Fibroblast of villous mesenchyme (primary cell): ENCODE data around the gene RHOBTB3. TPM values are rescaled to one million over a fixed set of nuclear protein-coding genes. Genes with fewer than 3 reads are reported as not detected.
A peak's percentile ranks its signal among the peaks of the same experiment; 100 is the strongest.
"Not testable (repeated sequence)": the region's sequence is repeated elsewhere in the genome, so short reads cannot be mapped to it uniquely, and the experiment has no call there.

Experiments
- DNase-seq: peaks from one replicate; pipeline ENCODE4 v3.0.0-alpha.2; 2010; ENCODE audit warnings: low read depth
- H3K4me3 ChIP-seq: 2 replicates; pipeline ENCODE4 v1.5.1; 2011; ENCODE audit warnings: low read depth, mild to moderate bottlenecking, low read length
- CTCF ChIP-seq: IDR thresholded peaks from 2 replicates; pipeline ENCODE4 v1.5.1; 2012; ENCODE audit warnings: low read depth, mild to moderate bottlenecking, low read length; ENCODE audit not compliant: insufficient read depth
- total RNA-seq: library from RNA; depleted of rRNA; stranded (reverse); fragments of >200 nt; gene quantifications from 2 replicates; pipeline ENCODE4 v1.2.3, GENCODE V29; 2012

RHOBTB3 gene
- total RNA-seq, 1 donor: 720 TPM

GRCh38 chr5:95812074-95812471, 80.9 kb downstream of the RHOBTB3 start:
- peak; percentile 92 for DNase-seq
- no peak for TF ChIP-seq CTCF

GRCh38 chr5:95813035-95813434, 81.9 kb downstream of the RHOBTB3 start:
- H3K4me3 ChIP-seq, DNase-seq: not testable (repeated sequence)

More at GRCh38 chr5:95812074-95812471, 80.9 kb downstream of the RHOBTB3 start:
- no peak overlapping the region for H3K4me3 ChIP-seq

DNA sequence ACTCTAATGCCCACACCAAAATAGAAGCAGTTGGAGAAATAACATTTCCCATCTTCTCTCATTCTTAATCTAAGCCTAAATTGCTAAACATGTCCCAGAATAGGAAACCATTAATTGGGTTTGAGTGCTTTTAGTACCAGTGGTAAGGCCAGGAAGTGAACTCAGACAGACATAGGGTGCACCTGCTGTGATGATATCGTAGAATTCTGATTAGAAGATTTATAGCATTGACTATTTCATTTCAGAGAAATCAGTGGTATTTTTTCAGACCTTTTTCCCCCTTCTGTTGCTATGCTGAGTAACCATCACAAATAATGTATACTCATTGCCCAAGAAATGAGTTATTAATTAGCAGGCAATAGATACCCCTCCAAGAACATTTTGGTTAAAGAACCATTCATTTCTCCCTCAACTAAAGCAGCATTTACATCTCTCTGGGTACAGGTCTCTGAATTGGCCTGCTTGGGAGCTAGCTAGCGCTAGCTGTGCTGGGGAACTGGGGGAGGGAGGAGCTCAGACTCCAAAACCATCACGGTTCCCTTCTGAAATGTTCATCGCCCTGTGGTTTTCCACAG, 84.1 kb downstream of the RHOBTB3 start:
- no peak for DNase-seq
- TF ChIP-seq CTCF: no peak
- no peak overlapping the region for H3K4me3 ChIP-seq

DNA sequence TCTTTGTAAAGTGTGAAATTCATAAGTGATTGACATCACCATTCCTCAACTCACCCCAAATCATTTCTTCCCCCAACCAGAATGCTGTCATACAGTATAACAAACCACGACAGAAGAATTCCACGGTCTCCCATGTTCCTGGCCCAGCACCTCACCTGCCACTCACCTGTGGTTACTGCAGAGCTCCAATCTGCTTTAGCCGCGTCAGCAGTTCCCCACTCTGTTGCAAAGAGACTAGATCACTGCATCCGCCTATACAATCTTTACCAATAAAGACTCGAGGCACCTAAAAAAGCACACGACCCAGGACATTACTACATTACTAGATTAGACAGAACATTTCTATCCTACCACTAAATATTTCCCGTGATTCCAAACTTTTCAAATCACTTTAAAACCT, 85.2 kb downstream of the RHOBTB3 start:
- no peak overlapping the region for H3K4me3 ChIP-seq
- no peak for DNase-seq
- no peak for TF ChIP-seq CTCF

DNA sequence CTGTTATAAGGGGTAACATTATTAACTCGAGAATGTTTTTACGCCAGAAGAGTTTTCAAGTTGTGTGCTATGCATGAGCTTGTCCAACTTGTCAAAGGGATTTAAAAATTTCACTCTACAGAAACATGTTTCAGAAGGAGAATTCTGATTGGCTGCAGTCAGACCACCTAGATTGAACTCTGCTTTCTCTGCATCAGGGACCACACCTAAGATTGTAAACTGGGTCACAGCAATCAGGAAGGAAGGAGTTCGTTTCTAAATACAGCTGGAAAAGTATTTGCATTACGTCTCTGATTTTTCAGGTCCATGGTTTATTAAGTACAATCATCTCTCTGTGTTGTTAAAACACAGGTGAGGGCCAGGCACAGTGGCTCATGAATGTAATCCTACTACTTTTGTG, 85.6 kb downstream of the RHOBTB3 start:
- H3K4me3 ChIP-seq: no peak overlapping the region
- DNase-seq: no peak
- no peak for TF ChIP-seq CTCF

DNA sequence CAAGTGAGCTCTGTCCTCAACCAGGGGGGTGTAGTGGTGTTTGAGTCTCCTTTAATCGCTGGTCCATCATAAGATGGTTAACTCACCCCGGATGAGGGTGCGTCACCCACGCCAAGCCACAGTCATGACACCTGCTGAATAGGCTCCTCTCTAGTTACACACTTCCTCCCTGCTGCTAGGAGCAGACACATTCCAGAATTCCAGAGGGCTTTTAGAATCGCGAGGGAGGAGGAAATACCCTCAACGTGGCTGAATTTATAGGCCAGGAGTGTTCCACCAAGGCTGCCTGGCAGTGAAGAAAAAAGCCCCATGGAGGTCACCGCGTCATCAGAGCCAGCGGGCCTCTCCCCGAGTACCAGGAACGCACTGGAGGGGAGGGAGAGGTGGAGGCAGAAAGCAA, 86.3 kb downstream of the RHOBTB3 start:
- H3K4me3 ChIP-seq: peak overlapping the region; percentile 90
- peak; percentile 71 for DNase-seq
- no peak for TF ChIP-seq CTCF

- no peak for TF ChIP-seq CTCF
- DNase-seq: no peak
- H3K4me3 ChIP-seq: peak overlapping the region; percentile 90
Observed at GRCh38 chr5:95818181-95819147, 87.3 kb downstream of the RHOBTB3 start.
